HepG2 (cell line): ENCODE measurements around the gene CDT1. TPM values are rescaled to one million over a fixed set of nuclear protein-coding genes. Genes with fewer than 3 reads are reported as not detected.

ENCODE experiments used
- AHDC1 ChIP-seq: sonication (generic); formaldehyde crosslinking; IDR thresholded peaks from 2 replicates; pipeline ENCODE4 v1.5.1; 2020; ENCODE audit warnings: mild to moderate bottlenecking, missing genetic modification reagents, borderline replicate concordance
- ATF7-NPFF ChIP-seq: sonication (generic); formaldehyde crosslinking; IDR thresholded peaks from 2 replicates; pipeline ENCODE4 v1.8.1; 2023; ENCODE audit warnings: mild to moderate bottlenecking, low read depth, missing genetic modification reagents, moderate library complexity
- DZIP1 ChIP-seq: sonication (generic); formaldehyde crosslinking; IDR thresholded peaks from 2 replicates; pipeline ENCODE4 v1.5.0; 2020; ENCODE audit warnings: mild to moderate bottlenecking, missing genetic modification reagents
- EED ChIP-seq: sonication (generic); formaldehyde crosslinking; IDR thresholded peaks from 2 replicates; pipeline ENCODE4 v1.5.0; 2020; ENCODE audit warnings: mild to moderate bottlenecking, missing genetic modification reagents
- FOXA3 ChIP-seq: IDR thresholded peaks from 2 replicates; pipeline ENCODE4 v1.6.1; 2016; ENCODE audit warnings: missing genetic modification reagents, missing compliant biosample characterization
- GABPA ChIP-seq, 2 experiments: IDR thresholded peaks; 2 replicates each; pipeline ENCODE4 v1.6.1; 2011 to 2016; ENCODE audit warnings: low read depth in 2 of 2, low read length in 1 of 2, missing biosample characterization in 1 of 2, missing genetic modification characterization in 1 of 2
- KDM4B ChIP-seq: sonication (generic); formaldehyde crosslinking; IDR thresholded peaks from 2 replicates; pipeline ENCODE4 v1.4.0; 2020; ENCODE audit warnings: missing genetic modification reagents
- KDM6A ChIP-seq: IDR thresholded peaks from 2 replicates; pipeline ENCODE4 v1.6.1; 2016; ENCODE audit warnings: low read depth
- LCORL ChIP-seq, 2 experiments: fragments of 450-650 bp in 1 of 2; sonication (generic) in 1 of 2; formaldehyde crosslinking in 1 of 2; IDR thresholded peaks; 2 replicates each; pipeline versions ENCODE4 v1.5.0 to v1.6.1; 2017 to 2020; ENCODE audit warnings: antibody characterized with exemption in 1 of 2, missing genetic modification reagents in 1 of 2
- NFIC ChIP-seq: IDR thresholded peaks from 2 replicates; pipeline ENCODE4 v1.6.1; 2012; ENCODE audit warnings: mild to moderate bottlenecking, low read length, inconsistent platforms
- SMC3 ChIP-seq: IDR thresholded peaks from 2 replicates; pipeline ENCODE4 v1.6.1; 2011; ENCODE audit warnings: low read length, improper control_type of control experiment
- TBX3 ChIP-seq: fragments of 450-650 bp; IDR thresholded peaks from 2 replicates; pipeline ENCODE4 v1.6.1; 2017; ENCODE audit warnings: antibody characterized with exemption, mild to moderate bottlenecking, inconsistent platforms, borderline replicate concordance
- TERF1 ChIP-seq: sonication (generic); formaldehyde crosslinking; IDR thresholded peaks from 2 replicates; pipeline ENCODE4 v1.8.0; 2022; ENCODE audit warnings: mild to moderate bottlenecking, missing genetic modification reagents, moderate library complexity
- U2AF1 ChIP-seq: fragments of 200-400 bp; formaldehyde crosslinking; optimal IDR thresholded peaks from 2 replicates; pipeline ENCODE3; 2017; ENCODE audit warnings: mild to moderate bottlenecking, low read depth, low read length
- YY1 ChIP-seq: IDR thresholded peaks from 2 replicates; pipeline ENCODE4 v1.6.1; 2011; ENCODE audit warnings: low read length, low read depth, moderate library complexity, mild to moderate bottlenecking; ENCODE audit not compliant: insufficient read depth, insufficient replicate concordance
- ZBTB42 ChIP-seq: sonication (generic); formaldehyde crosslinking; IDR thresholded peaks from 2 replicates; pipeline ENCODE4 v1.5.0; 2020; ENCODE audit warnings: mild to moderate bottlenecking, missing genetic modification reagents
- ZNF138 ChIP-seq: sonication (generic); formaldehyde crosslinking; IDR thresholded peaks from 2 replicates; pipeline ENCODE4 v1.5.0; 2020; ENCODE audit warnings: mild to moderate bottlenecking, low read depth, missing genetic modification reagents
- ZNF383 ChIP-seq: sonication (generic); formaldehyde crosslinking; IDR thresholded peaks from 2 replicates; pipeline ENCODE4 v1.4.0; 2020; ENCODE audit warnings: missing genetic modification reagents, mild to moderate bottlenecking, borderline replicate concordance
- ZNF883 ChIP-seq: sonication (generic); formaldehyde crosslinking; IDR thresholded peaks from 2 replicates; pipeline ENCODE4 v1.5.1; 2020; ENCODE audit warnings: mild to moderate bottlenecking, missing genetic modification reagents; ENCODE audit errors: not compliant biosample characterization
- polyA plus RNA-seq, 8 experiments: library from polyadenylated mRNA; depleted of rRNA in 3 of 8; stranded (reverse) in 7 of 8; unstranded in 1 of 8; fragments of >200 nt; fragmentation: Illumina TruSeq in 4 of 8; extraction: Trizol in 4 of 8; gene quantifications; 2 replicates each; pipeline versions ENCODE4 v1.2.1 to v1.2.3, GENCODE V29; 2011 to 2016; ENCODE audit warnings: low read depth in 4 of 8, missing spikeins in 1 of 8, mixed read lengths in 1 of 8; ENCODE audit not compliant: insufficient read depth in 1 of 8
- total RNA-seq, 5 experiments: library from RNA; depleted of rRNA; stranded (reverse); fragments of >200 nt; fragmentation: Illumina TruSeq; extraction: Trizol; gene quantifications; 2 replicates each; pipeline ENCODE4 v1.2.3, GENCODE V29; 2016; ENCODE audit warnings: low read depth in 1 of 5

Gene CDT1
- total and polyA plus RNA-seq, 2 of the 13 experiments (the other 11 are each of a cell fraction or from before 2014, with no cell fraction given) = 23.1 to 23.8 TPM

- TF ChIP-seq ATF7-NPFF (CRISPR knock-in tag) (peak; percentile 90), TERF1 (peak; percentile 80; the same call in 1 of the 2 replicates), ZNF383 (CRISPR knock-in tag) (no peak), ZNF138 (CRISPR knock-in tag) (no peak), KDM6A (no peak), ZBTB42 (CRISPR knock-in tag) (no peak), TBX3 (no peak), GABPA (IDR thresholded peaks at IDR 0.05; ENCODE audit: low read depth, low read length) (no peak), GABPA (CRISPR knock-in tag; IDR thresholded peaks at IDR 0.05; ENCODE audit: low read depth) (no peak), AHDC1 (CRISPR knock-in tag) (no peak), EED (CRISPR knock-in tag) (no peak), LCORL (IDR thresholded peaks at IDR 0.05) (no peak), LCORL (CRISPR knock-in tag; IDR thresholded peaks at IDR 0.05) (0 out of 2 replicates have a peak, but pooled peaks have one; percentile 35), FOXA3 (CRISPR knock-in tag) (peak; percentile 33; the same call in 1 of the 2 replicates), NFIC (no peak), ZNF883 (CRISPR knock-in tag) (no peak), KDM4B (0 out of 2 replicates have a peak, but pooled peaks have one; percentile 16), DZIP1 (CRISPR knock-in tag) (0 out of 2 replicates have a peak, but pooled peaks have one; percentile 20), YY1 (no peak), SMC3 (no peak), U2AF1 (no peak)
Measured at GRCh38 chr16:88804552-88805339, 1.2 kb downstream of the CDT1 start (continued).
